GM12878 (cell line): Measurements from ENCODE around the gene KRTAP10-7.

Experiments used
- GABPA ChIP-seq: IDR thresholded peaks from 2 replicates; pipeline ENCODE4 v1.6.1; 2014; ENCODE audit warnings: antibody characterized with exemption, low read depth, mild to moderate bottlenecking, inconsistent platforms
- NR2F1 ChIP-seq: fragments of 450-650 bp; conservative IDR thresholded peaks from 2 replicates; pipeline ENCODE4 v1.6.1; 2017; ENCODE audit warnings: mild to moderate bottlenecking
- SUPT20H ChIP-seq: IDR thresholded peaks from 2 replicates; pipeline ENCODE4 v1.6.1; 2011; ENCODE audit warnings: low read depth, mild to moderate bottlenecking, low read length, moderate library complexity, borderline replicate concordance; ENCODE audit not compliant: control insufficient read depth
- TBL1XR1 ChIP-seq: IDR thresholded peaks from 2 replicates; pipeline ENCODE4 v1.6.1; 2012; ENCODE audit warnings: low read depth, low read length, improper control_type of control experiment

DNA sequence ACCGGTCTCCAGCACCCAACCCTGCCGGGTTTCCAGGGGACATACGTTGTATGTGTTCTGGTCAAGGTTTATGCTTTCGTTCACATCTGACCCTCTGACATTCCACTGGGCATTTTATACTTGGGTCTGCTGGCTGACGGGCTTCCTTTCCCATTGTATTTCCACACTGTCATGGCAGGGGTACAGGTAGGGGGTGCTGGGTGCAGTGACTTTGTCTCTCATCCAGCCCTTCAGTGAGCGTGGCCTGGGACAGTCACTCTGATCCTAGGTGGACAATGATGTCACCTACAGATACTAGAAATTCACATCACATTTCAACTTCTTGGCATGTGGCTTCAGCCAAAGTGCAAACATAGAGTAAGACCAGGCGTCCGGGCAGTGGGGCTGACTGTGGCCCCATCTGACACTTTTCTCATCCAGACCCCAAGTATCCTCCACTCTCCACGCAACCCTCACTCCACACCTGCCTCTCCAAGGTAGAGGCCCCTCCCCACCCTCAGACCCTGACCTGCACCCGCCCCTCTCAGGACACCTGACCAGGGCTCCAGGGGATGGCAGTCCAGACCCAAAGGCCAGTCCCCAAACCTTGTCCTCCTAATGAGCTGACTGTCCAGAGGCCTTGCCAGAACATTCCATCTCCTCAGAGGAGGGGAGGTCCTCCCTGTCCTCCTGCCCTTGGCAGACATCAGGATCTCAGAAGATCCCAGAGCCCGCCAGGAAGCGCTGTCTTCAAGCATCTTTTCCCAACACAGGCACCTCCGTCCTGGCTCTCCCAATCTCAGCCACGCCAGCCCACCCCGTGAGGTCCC is 36.0 kb downstream of the KRTAP10-7 start:
- no peak for TF ChIP-seq GABPA
- TF ChIP-seq SUPT20H, result no peak
- no peak for TF ChIP-seq TBL1XR1
- no peak for TF ChIP-seq NR2F1
